H1 (cell line): ENCODE results near the gene TLK2. TPM values are rescaled to one million over a fixed set of nuclear protein-coding genes. Genes with fewer than 3 reads are reported as not detected.

Source experiments
- ASH2L ChIP-seq: fragments of 200-600, 300-600 bp; sonication (generic); IDR thresholded peaks from one replicate; pipeline ENCODE4 v1.7.1; 2017; ENCODE audit warnings: low read length
- ATF3 ChIP-seq: IDR thresholded peaks from 2 replicates; pipeline ENCODE4 v1.6.1; 2011; ENCODE audit warnings: low read depth, mild to moderate bottlenecking, low read length; ENCODE audit not compliant: insufficient read depth
- CREB1 ChIP-seq: IDR thresholded peaks from 2 replicates; pipeline ENCODE4 v1.6.1; 2012; ENCODE audit warnings: inconsistent platforms
- POLR2AphosphoS5 ChIP-seq: IDR thresholded peaks from 2 replicates; pipeline ENCODE4 v1.6.1; 2011; ENCODE audit warnings: low read depth, low read length
- RFX5 ChIP-seq: IDR thresholded peaks from 2 replicates; pipeline ENCODE4 v1.6.1; 2011; ENCODE audit warnings: low read depth, low read length, improper control_type of control experiment, borderline replicate concordance
- TBP ChIP-seq: IDR thresholded peaks from 2 replicates; pipeline ENCODE4 v1.6.1; 2011; ENCODE audit warnings: low read depth, low read length, improper control_type of control experiment
- YY1 ChIP-seq: IDR thresholded peaks from 2 replicates; pipeline ENCODE4 v1.6.1; 2011; ENCODE audit warnings: low read depth, mild to moderate bottlenecking, low read length
- polyA plus RNA-seq, 7 experiments: library from polyadenylated mRNA; depleted of rRNA in 3 of 7; stranded (reverse) in 5 of 7; unstranded in 2 of 7; fragments of >200 nt in 5 of 7; fragments of 200-250 nt in 2 of 7; gene quantifications; 1 replicate in 5 of 7; 2 replicates in 1 of 7; 4 replicates in 1 of 7; pipeline versions ENCODE4 v1.2.1 to v1.2.3, GENCODE V29; 2011 to 2013; ENCODE audit warnings: missing spikeins in 2 of 7, mixed read lengths in 2 of 7
- total RNA-seq: library from RNA; stranded (reverse); fragmentation: NEBNext Ultra II Directional; extraction: Animal tissue kit (Norgen Biotek cat#: 25700); gene quantifications from 2 replicates; pipeline ENCODE4 v1.2.1, GENCODE V29; 2021

TLK2 gene
- total and polyA plus RNA-seq, 2 of the 8 experiments (the other 6 are each of a cell fraction or from before 2014, with no cell fraction given) = 43.1 to 59.9 TPM

- TF ChIP-seq ATF3 = no peak
- TF ChIP-seq POLR2AphosphoS5 = no peak
- TF ChIP-seq YY1 = no peak
- no peak for TF ChIP-seq CREB1
- TF ChIP-seq ASH2L = no peak
- TF ChIP-seq TBP = no peak
- TF ChIP-seq RFX5 = no peak
Measured at GRCh38 chr17:62578757-62579487, 100.3 kb downstream of the TLK2 start (continued).
